GM18498 (cell line): Measurements from ENCODE around the gene RUNX3.
"Not testable (repeated sequence)": the region's sequence is repeated elsewhere in the genome, so short reads cannot be mapped to it uniquely, and the experiment has no call there.

ENCODE experiments used
- ATAC-seq: cut with Tn5 transposase; IDR thresholded peaks from one replicate; pipeline ENCODE4 v1.9.1; 2021; ENCODE audit warnings: mild to moderate bottlenecking, moderate library complexity; ENCODE audit not compliant: unreplicated experiment

Gene RUNX3

GRCh38 chr1:24891367-24891766, 38.7 kb downstream of the RUNX3 start:
- not testable (repeated sequence) for ATAC-seq

- no peak for ATAC-seq
These were observed 39.2 kb downstream of the RUNX3 start for GRCh38 chr1:24890887-24891286.

- no peak for ATAC-seq
These were observed 41.0 kb downstream of the RUNX3 start for GRCh38 chr1:24888971-24889676.

GRCh38 chr1:24888061-24888970, 41.8 kb downstream of the RUNX3 start:
- no peak for ATAC-seq

- no peak for ATAC-seq
These were observed 43.8 kb downstream of the RUNX3 start for GRCh38 chr1:24886241-24886640.

- no peak for ATAC-seq
These were observed 45.3 kb downstream of the RUNX3 start for GRCh38 chr1:24884751-24885150.

- no peak for ATAC-seq
These were observed 49.0 kb downstream of the RUNX3 start for GRCh38 chr1:24881034-24881433.

GRCh38 chr1:24878775-24879742, 51.0 kb downstream of the RUNX3 start:
- ATAC-seq = no peak

- ATAC-seq = no peak
These were observed 52.0 kb downstream of the RUNX3 start for GRCh38 chr1:24878045-24878444.

- ATAC-seq = no peak
These were observed 54.0 kb downstream of the RUNX3 start for GRCh38 chr1:24875991-24876506.

GRCh38 chr1:24875257-24875656, 54.8 kb downstream of the RUNX3 start:
- ATAC-seq = no peak

GRCh38 chr1:24874611-24875234, 55.4 kb downstream of the RUNX3 start:
- no peak for ATAC-seq

GRCh38 chr1:24874056-24874455, 56.0 kb downstream of the RUNX3 start:
- ATAC-seq = no peak

GRCh38 chr1:24873148-24873547, 56.9 kb downstream of the RUNX3 start:
- ATAC-seq = no peak

GRCh38 chr1:24872061-24872850, 57.8 kb downstream of the RUNX3 start:
- no peak for ATAC-seq

- no peak for ATAC-seq
These were observed 58.7 kb downstream of the RUNX3 start for GRCh38 chr1:24871306-24871901.

- ATAC-seq = no peak
These were observed 59.4 kb downstream of the RUNX3 start for GRCh38 chr1:24870551-24871195.

GRCh38 chr1:24868016-24868875, 61.8 kb downstream of the RUNX3 start:
- ATAC-seq = no peak
